PC-9 (cell line): ENCODE data around the gene MLXIP. TPM values are rescaled to one million over a fixed set of nuclear protein-coding genes. Genes with fewer than 3 reads are reported as not detected.

ENCODE experiments used
- BruUV-seq: library from RNA; stranded (reverse); fragments of 400-500 nt; replicated peaks from 2 replicates; lab custom pipeline; 2021; lab: Mats Ljungman, UMichigan
- CTCF ChIA-PET: fragments of 300-600 bp; sonication (Branson Sonifier 250); formaldehyde crosslinking; loops from one replicate; lab custom pipeline; 2022; ENCODE audit warnings: antibody characterized with exemption; lab: Charles Lee
- POLR2A ChIA-PET: fragments of 300-600 bp; sonication (Branson Sonifier 250); formaldehyde crosslinking; loops from one replicate; lab custom pipeline; 2022; ENCODE audit warnings: antibody characterized with exemption; ENCODE audit not compliant: unreplicated experiment; lab: Charles Lee
- DNase-seq, 2 experiments: peaks; one replicate each; pipeline versions ENCODE4 v3.0.0 to v3.0.0-alpha.2; 2015 to 2022; ENCODE audit warnings: mixed read lengths in 1 of 2
- H2AFZ ChIP-seq: fragments of 200-600 bp; sonication (generic); 2 replicates; pipeline ENCODE4 v1.8.1; 2017; ENCODE audit warnings: antibody characterized with exemption
- H3F3A ChIP-seq: fragments of 200-600 bp; sonication (generic); 2 replicates; pipeline ENCODE4 v1.8.1; 2017; ENCODE audit warnings: antibody characterized with exemption, mild to moderate bottlenecking, low read depth; ENCODE audit not compliant: insufficient read depth
- H3K27ac ChIP-seq: fragments of 200-600 bp; sonication (generic); 2 replicates; pipeline ENCODE4 v1.6.1; 2016; ENCODE audit warnings: mixed run types
- H3K27me3 ChIP-seq: fragments of 200-600 bp; sonication (generic); 2 replicates; pipeline ENCODE4 v1.6.1; 2016; ENCODE audit warnings: low read depth, mixed run types; ENCODE audit not compliant: insufficient read depth
- H3K36me3 ChIP-seq: fragments of 200-600 bp; sonication (generic); 2 replicates; pipeline ENCODE4 v1.6.1; 2016; ENCODE audit warnings: low read depth, mixed run types
- H3K4me1 ChIP-seq: fragments of 200-600 bp; sonication (generic); replicated peaks from 2 replicates; pipeline ENCODE4 v1.6.1; 2016; ENCODE audit warnings: mixed run types; ENCODE audit not compliant: insufficient read depth
- H3K4me2 ChIP-seq: fragments of 200-600 bp; sonication (generic); 2 replicates; pipeline ENCODE4 v1.6.1; 2017; ENCODE audit warnings: mixed run types
- H3K4me3 ChIP-seq: fragments of 200-600 bp; sonication (generic); 2 replicates; pipeline ENCODE4 v1.6.1; 2016; ENCODE audit warnings: mixed run types
- H3K79me2 ChIP-seq: fragments of 200-600 bp; sonication (generic); 2 replicates; pipeline ENCODE4 v1.6.1; 2017; ENCODE audit warnings: low read depth, mixed run types
- H3K9me2 ChIP-seq: fragments of 200-600 bp; sonication (generic); 2 replicates; pipeline ENCODE4 v1.8.1; 2017; ENCODE audit warnings: mild to moderate bottlenecking; ENCODE audit not compliant: insufficient read depth
- H3K9me3 ChIP-seq: fragments of 200-600 bp; sonication (generic); 2 replicates; pipeline ENCODE4 v1.8.1; 2016; ENCODE audit warnings: low read depth; ENCODE audit not compliant: insufficient read depth
- H4K20me1 ChIP-seq: fragments of 200-600 bp; sonication (generic); 2 replicates; pipeline ENCODE4 v1.8.1; 2017; ENCODE audit not compliant: insufficient read depth
- EZH2 ChIP-seq: fragments of 200-600 bp; sonication (generic); IDR thresholded peaks from 2 replicates; pipeline ENCODE4 v1.8.0; 2017; ENCODE audit warnings: antibody characterized with exemption, low read depth
- intact Hi-C: fragments of 100-400 bp; cut with micrococcal nuclease; formaldehyde crosslinking; loops from one replicate; pipeline ENCODE4 v1.10.0; 2022; ENCODE audit not compliant: unreplicated experiment
- total RNA-seq: library from RNA; stranded (reverse); gene quantifications from 2 replicates; pipeline ENCODE4 v1.2.3, GENCODE V29; 2021
- TF ChIP-seq, protein P1 (sequence below): fragments of 200-600 bp; sonication (generic); conservative IDR thresholded peaks from 2 replicates; pipeline ENCODE4 v1.6.1; 2017; ENCODE audit warnings: mixed run types, antibody characterized with exemption, mild to moderate bottlenecking, moderate library complexity

MLXIP gene
- total RNA-seq, 1 experiment from 2014 or later, result 83.3 TPM

DNA sequence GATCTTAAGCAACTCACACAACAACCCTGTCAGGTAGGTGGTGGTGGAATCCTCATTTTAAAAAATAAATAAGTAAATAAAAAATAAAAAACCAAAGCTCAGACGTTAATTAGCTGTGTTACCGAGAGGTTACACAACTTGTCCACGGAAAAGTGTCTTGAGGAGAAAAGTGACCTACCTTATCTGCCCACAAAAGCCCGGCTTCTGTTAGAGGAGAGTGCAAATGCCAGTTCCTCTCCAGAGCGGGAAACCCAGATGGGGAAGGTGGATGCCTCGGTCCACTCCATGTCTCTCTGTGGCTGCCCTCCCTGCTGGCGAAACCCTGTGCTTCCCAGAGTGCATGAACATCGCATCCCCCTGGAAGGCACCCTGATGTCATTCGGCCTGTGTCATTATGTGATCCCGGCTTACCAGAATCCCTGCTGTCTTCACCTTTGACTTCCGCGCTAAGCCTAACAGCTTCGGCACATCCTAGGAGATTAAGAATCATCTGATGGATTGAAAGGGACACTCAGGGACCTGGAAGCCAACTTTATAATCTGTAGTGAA, 6.4 kb downstream of the MLXIP start:
- Histone ChIP-seq H3F3A (peaks cover 28% of the 10 kb centered on the region), H3K27me3 (no peaks in the 10 kb centered on the region), H3K9me2 (no peaks in the 10 kb centered on the region), H3K4me1 (peaks cover 26% of the 10 kb centered on the region), H3K79me2 (peaks cover 90% of the 10 kb centered on the region), H4K20me1 (peaks cover 20% of the 10 kb centered on the region), H3K4me3 (no peak overlapping the region), H3K27ac (no peak overlapping the region), H2AFZ (no peak overlapping the region), H3K36me3 (peaks cover 17% of the 10 kb centered on the region; the same call in 1 of the 2 replicates), H3K9me3 (no peaks in the 10 kb centered on the region), H3K4me2 (no peak overlapping the region)
- TF ChIP-seq, protein P1, sequence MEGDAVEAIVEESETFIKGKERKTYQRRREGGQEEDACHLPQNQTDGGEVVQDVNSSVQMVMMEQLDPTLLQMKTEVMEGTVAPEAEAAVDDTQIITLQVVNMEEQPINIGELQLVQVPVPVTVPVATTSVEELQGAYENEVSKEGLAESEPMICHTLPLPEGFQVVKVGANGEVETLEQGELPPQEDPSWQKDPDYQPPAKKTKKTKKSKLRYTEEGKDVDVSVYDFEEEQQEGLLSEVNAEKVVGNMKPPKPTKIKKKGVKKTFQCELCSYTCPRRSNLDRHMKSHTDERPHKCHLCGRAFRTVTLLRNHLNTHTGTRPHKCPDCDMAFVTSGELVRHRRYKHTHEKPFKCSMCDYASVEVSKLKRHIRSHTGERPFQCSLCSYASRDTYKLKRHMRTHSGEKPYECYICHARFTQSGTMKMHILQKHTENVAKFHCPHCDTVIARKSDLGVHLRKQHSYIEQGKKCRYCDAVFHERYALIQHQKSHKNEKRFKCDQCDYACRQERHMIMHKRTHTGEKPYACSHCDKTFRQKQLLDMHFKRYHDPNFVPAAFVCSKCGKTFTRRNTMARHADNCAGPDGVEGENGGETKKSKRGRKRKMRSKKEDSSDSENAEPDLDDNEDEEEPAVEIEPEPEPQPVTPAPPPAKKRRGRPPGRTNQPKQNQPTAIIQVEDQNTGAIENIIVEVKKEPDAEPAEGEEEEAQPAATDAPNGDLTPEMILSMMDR, result no peak
- TF ChIP-seq EZH2, result no peak
- intact Hi-C loops, result no loop called here
- no peak for DNase-seq
- CTCF ChIA-PET, result no interaction called here
- POLR2A ChIA-PET, result no interaction called here
- BruUV-seq, result no TSS peak

GRCh38 chr12:122085591-122085990, 7.0 kb downstream of the MLXIP start:
- peaks cover 22% of the 10 kb centered on the region for H3F3A ChIP-seq
- peaks cover 17% of the 10 kb centered on the region; the same call in 1 of the 2 replicates for H3K36me3 ChIP-seq
- CTCF ChIA-PET, result no interaction called here
- no peak overlapping the region for H2AFZ ChIP-seq
- H3K9me2 ChIP-seq, result no peaks in the 10 kb centered on the region
- H3K27me3 ChIP-seq, result no peaks in the 10 kb centered on the region
- no peak overlapping the region for H3K4me3 ChIP-seq
- no peaks in the 10 kb centered on the region for H3K9me3 ChIP-seq
- intact Hi-C loops, result no loop called here
- H3K4me1 ChIP-seq, result peaks cover 25% of the 10 kb centered on the region
- TF ChIP-seq, protein P1, result no peak
- TF ChIP-seq EZH2, result no peak
- H3K4me2 ChIP-seq, result no peak overlapping the region
- POLR2A ChIA-PET, result no interaction called here
- no peak for DNase-seq
- no TSS peak for BruUV-seq
- H4K20me1 ChIP-seq, result peaks cover 20% of the 10 kb centered on the region
- no peak overlapping the region for H3K27ac ChIP-seq
- H3K79me2 ChIP-seq, result peaks cover 91% of the 10 kb centered on the region

GRCh38 chr12:122086116-122086515, 7.6 kb downstream of the MLXIP start:
- Histone ChIP-seq H3K9me3 (no peaks in the 10 kb centered on the region), H3K36me3 (peaks cover 17% of the 10 kb centered on the region; the same call in 1 of the 2 replicates), H3K79me2 (peaks cover 91% of the 10 kb centered on the region), H3K27me3 (no peaks in the 10 kb centered on the region), H3K4me1 (peaks cover 20% of the 10 kb centered on the region), H3K4me3 (no peak overlapping the region), H3K4me2 (no peak overlapping the region), H2AFZ (no peak overlapping the region), H3K9me2 (no peaks in the 10 kb centered on the region), H3K27ac (no peak overlapping the region), H3F3A (peaks cover 16% of the 10 kb centered on the region), H4K20me1 (peaks cover 14% of the 10 kb centered on the region)
- DNase-seq, result no peak
- intact Hi-C loops, result no loop called here
- ChIA-PET CTCF (no interaction called here), POLR2A (no interaction called here)
- no TSS peak for BruUV-seq
- TF ChIP-seq, protein P1, result no peak
- no peak for TF ChIP-seq EZH2
